B cell (primary cell): ENCODE measurements around the gene LPIN3.

ENCODE experiments used
- CTCF ChIP-seq: fragments of 200-600 bp; IDR thresholded peaks from one replicate; pipeline ENCODE4 v1.8.0; 2022; ENCODE audit warnings: antibody characterized with exemption, mild to moderate bottlenecking
- EZH2 ChIP-seq: IDR thresholded peaks from 2 replicates; pipeline ENCODE4 v1.6.1; 2012; ENCODE audit warnings: borderline replicate concordance, low read depth, mild to moderate bottlenecking, moderate library complexity, low read length; ENCODE audit not compliant: insufficient read depth, poor library complexity, severe bottlenecking

- TF ChIP-seq CTCF: no peak
- TF ChIP-seq EZH2: no peak
These were observed 38.9 kb downstream of the LPIN3 start for GRCh38 chr20:41379551-41379950.
